DND-41 (cell line): Measurements from ENCODE around the gene KRTAP1-1.

Source experiments
- ATAC-seq: fragments of 200-7000 bp; cut with Tn5 transposase; 3 replicates; pipeline ENCODE4 v1.9.1; 2021; ENCODE audit warnings: low read depth; ENCODE audit not compliant: insufficient read depth
- DNase-seq: peaks from one replicate; pipeline ENCODE4 v3.0.0-alpha.2; 2020
- H2AFZ ChIP-seq: 2 replicates; pipeline ENCODE4 v1.6.0; 2012; ENCODE audit warnings: low read depth, low read length
- H3K27ac ChIP-seq: 2 replicates; pipeline ENCODE4 v1.5.1; 2012; ENCODE audit warnings: low read length, inconsistent platforms
- H3K27me3 ChIP-seq: fragments of 200-600 bp; sonication (generic); 2 replicates; pipeline ENCODE4 v1.6.0; 2012; ENCODE audit warnings: low read length, mild to moderate bottlenecking, inconsistent platforms; ENCODE audit not compliant: insufficient read depth, poor library complexity
- H3K36me3 ChIP-seq: 2 replicates; pipeline ENCODE4 v1.5.1; 2012; ENCODE audit warnings: low read length, inconsistent platforms; ENCODE audit not compliant: insufficient read depth
- H3K4me1 ChIP-seq: 2 replicates; pipeline ENCODE4 v1.5.1; 2012; ENCODE audit warnings: mild to moderate bottlenecking, low read length; ENCODE audit not compliant: insufficient read depth
- H3K4me2 ChIP-seq: 2 replicates; pipeline ENCODE4 v1.6.0; 2012; ENCODE audit warnings: mild to moderate bottlenecking, moderate library complexity, low read length, inconsistent platforms; ENCODE audit not compliant: insufficient read depth
- H3K4me3 ChIP-seq, 2 experiments: fragments of 200-600 bp in 1 of 2; shearing (Covaris generic) in 1 of 2; 2 replicates each; pipeline ENCODE4 v1.5.1; 2012 to 2016; ENCODE audit warnings: inconsistent platforms in 2 of 2, low read length in 2 of 2, mild to moderate bottlenecking in 2 of 2, low read depth in 1 of 2, moderate library complexity in 1 of 2
- H3K79me2 ChIP-seq: 2 replicates; pipeline ENCODE4 v1.6.0; 2012; ENCODE audit warnings: low read length, inconsistent platforms; ENCODE audit not compliant: insufficient read depth
- H3K9ac ChIP-seq: 2 replicates; pipeline ENCODE4 v1.6.0; 2012; ENCODE audit warnings: low read depth, mild to moderate bottlenecking, inconsistent platforms, low read length, moderate library complexity
- H3K9me3 ChIP-seq: 2 replicates; pipeline ENCODE4 v1.5.1; 2012; ENCODE audit warnings: low read length, moderate library complexity, mild to moderate bottlenecking, inconsistent platforms; ENCODE audit not compliant: insufficient read depth, severe bottlenecking
- H4K20me1 ChIP-seq: 2 replicates; pipeline ENCODE4 v1.6.0; 2012; ENCODE audit warnings: low read length; ENCODE audit not compliant: insufficient read depth
- CTCF ChIP-seq: IDR thresholded peaks from 2 replicates; pipeline ENCODE4 v1.5.1; 2012; ENCODE audit warnings: borderline replicate concordance, low read length, moderate library complexity, mild to moderate bottlenecking; ENCODE audit not compliant: poor library complexity, severe bottlenecking; ENCODE audit errors: extremely low read depth
- EZH2 ChIP-seq: IDR thresholded peaks from 3 replicates; pipeline ENCODE4 v1.6.1; 2012; ENCODE audit warnings: borderline replicate concordance, low read depth, mild to moderate bottlenecking, moderate library complexity, low read length, inconsistent platforms; ENCODE audit not compliant: severe bottlenecking

The KRTAP1-1 gene

GRCh38 chr17:40993084-40993483 is 48.2 kb downstream of the KRTAP1-1 start:
- no peaks in the 10 kb centered on the region for H3K4me1 ChIP-seq
- no peaks in the 10 kb centered on the region for H3K9me3 ChIP-seq
- H3K4me3 ChIP-seq: no peak overlapping the region
- DNase-seq: no peak
- TF ChIP-seq CTCF: no peak
- TF ChIP-seq EZH2: no peak
- H3K79me2 ChIP-seq: no peaks in the 10 kb centered on the region
- peaks cover 38% of the 10 kb centered on the region for H3K27me3 ChIP-seq
- no peak overlapping the region for H3K4me2 ChIP-seq
- H4K20me1 ChIP-seq: no peaks in the 10 kb centered on the region
- no peak overlapping the region for H3K27ac ChIP-seq
- H2AFZ ChIP-seq: no peak overlapping the region
- no peak overlapping the region for H3K9ac ChIP-seq
- H3K36me3 ChIP-seq: no peaks in the 10 kb centered on the region
- no peak for ATAC-seq

- H3K27me3 ChIP-seq: peaks cover 38% of the 10 kb centered on the region
- no peaks in the 10 kb centered on the region for H4K20me1 ChIP-seq
- H3K4me3 ChIP-seq: no peak overlapping the region
- DNase-seq (no peak), ATAC-seq (no peak)
- no peak overlapping the region for H3K27ac ChIP-seq
- no peak overlapping the region for H2AFZ ChIP-seq
- no peaks in the 10 kb centered on the region for H3K79me2 ChIP-seq
- H3K9me3 ChIP-seq: no peaks in the 10 kb centered on the region
- H3K9ac ChIP-seq: no peak overlapping the region
- TF ChIP-seq EZH2: no peak
- TF ChIP-seq CTCF: no peak
- no peaks in the 10 kb centered on the region for H3K4me1 ChIP-seq
- H3K36me3 ChIP-seq: no peaks in the 10 kb centered on the region
- no peak overlapping the region for H3K4me2 ChIP-seq
Measured at GRCh38 chr17:40992666-40993065, 48.6 kb downstream of the KRTAP1-1 start.
